K562 (cell line): ENCODE results near the gene PRDX1. TPM values are rescaled to one million over a fixed set of nuclear protein-coding genes. Genes with fewer than 3 reads are reported as not detected.

Source experiments
- CBFA2T2 ChIP-seq: fragments of 450-650 bp; conservative IDR thresholded peaks from 2 replicates; pipeline ENCODE4 v1.6.1; 2017; ENCODE audit warnings: mild to moderate bottlenecking
- ETV6 ChIP-seq, 3 experiments: fragments of 150-350 bp in 1 of 3; sonication (generic) in 1 of 3; formaldehyde crosslinking in 1 of 3; IDR thresholded peaks; 2 replicates each; pipeline versions ENCODE4 v1.6.1 to v1.8.0; 2014 to 2022; ENCODE audit warnings: borderline replicate concordance in 2 of 3, low read depth in 2 of 3, antibody characterized with exemption in 1 of 3, low read length in 1 of 3, mild to moderate bottlenecking in 1 of 3, missing genetic modification reagents in 1 of 3
- HDAC6 ChIP-seq: IDR thresholded peaks from 2 replicates; pipeline ENCODE4 v1.6.1; 2012; ENCODE audit warnings: low read depth, mild to moderate bottlenecking, control low read depth, inconsistent platforms, low read length, moderate library complexity
- HMGXB4 ChIP-seq: sonication (generic); formaldehyde crosslinking; IDR thresholded peaks from 2 replicates; pipeline ENCODE4 v1.8.1; 2023; ENCODE audit warnings: mild to moderate bottlenecking, missing genetic modification reagents
- NCOA6 ChIP-seq: fragments of 450-650 bp; IDR thresholded peaks from 2 replicates; pipeline ENCODE4 v1.6.1; 2017; ENCODE audit warnings: mild to moderate bottlenecking
- NFE2 ChIP-seq: IDR thresholded peaks from 2 replicates; pipeline ENCODE4 v1.6.1; 2014; ENCODE audit warnings: antibody characterized with exemption, low read depth
- PHTF2 ChIP-seq: fragments of 250-450 bp; sonication (Bioruptor Pico); IDR thresholded peaks from 2 replicates; pipeline ENCODE4 v1.5.0; 2021; ENCODE audit warnings: mild to moderate bottlenecking
- SMAD3 ChIP-seq: fragments of 450-650 bp; formaldehyde crosslinking; conservative IDR thresholded peaks from 2 replicates; pipeline ENCODE4 v1.4.0; 2020; ENCODE audit warnings: mild to moderate bottlenecking
- U2AF1 ChIP-seq: fragments of 200-400 bp; formaldehyde crosslinking; optimal IDR thresholded peaks from 2 replicates; pipeline ENCODE3; 2017; ENCODE audit warnings: mild to moderate bottlenecking, low read depth, low read length, moderate library complexity
- ZNF274 ChIP-seq: IDR thresholded peaks from 2 replicates; pipeline ENCODE4 v1.6.1; 2011; ENCODE audit warnings: low read depth, mild to moderate bottlenecking, low read length, moderate library complexity, borderline replicate concordance
- ZNF449 ChIP-seq: fragments of 250-450 bp; sonication (Bioruptor Pico); IDR thresholded peaks from 2 replicates; pipeline ENCODE4 v1.8.0; 2022; ENCODE audit warnings: moderate library complexity, mild to moderate bottlenecking, inconsistent platforms
- ZNF589 ChIP-seq: fragments of 200-800 bp; sonication (Bioruptor generic); IDR thresholded peaks from 2 replicates; pipeline ENCODE4 v1.6.1; 2016; ENCODE audit warnings: low read depth, missing genetic modification characterization, missing compliant biosample characterization
- polyA plus RNA-seq, 8 experiments: library from polyadenylated mRNA; depleted of rRNA in 4 of 8; stranded (reverse) in 5 of 8; unstranded in 3 of 8; fragments of >200 nt; fragmentation: Nextera tagmentation in 2 of 8; fragmentation: Illumina TruSeq in 1 of 8; extraction: Ambion mirVana in 2 of 8; extraction: Trizol in 1 of 8; gene quantifications; 2 replicates each; pipeline versions ENCODE4 v1.2.1 to v1.2.3, GENCODE V29; 2011 to 2014; ENCODE audit warnings: inconsistent platforms in 1 of 8, missing spikeins in 1 of 8
- total RNA-seq, 7 experiments: library from RNA; depleted of rRNA in 6 of 7; stranded (reverse); fragments of >200 nt in 6 of 7; fragmentation: Illumina TruSeq in 2 of 7; extraction: Trizol in 2 of 7; gene quantifications; 2 replicates each; pipeline versions ENCODE4 v1.2.1 to v1.2.3, GENCODE V29; 2011 to 2021; ENCODE audit warnings: low replicate concordance in 1 of 7
- TF ChIP-seq, protein P1 (sequence below): fragments of 450-650 bp; IDR thresholded peaks from 2 replicates; pipeline ENCODE4 v1.6.1; 2018; ENCODE audit not compliant: partially characterized antibody
- TF ChIP-seq, protein P2 (sequence below), 3 experiments: fragments of 200-800 bp in 1 of 3; fragments of 250-450 bp in 1 of 3; fragments of 450-650 bp in 1 of 3; sonication (Bioruptor Pico) in 1 of 3; sonication (Bioruptor generic) in 1 of 3; formaldehyde crosslinking in 1 of 3; IDR thresholded peaks; 2 replicates each; pipeline versions ENCODE4 v1.6.1 to v1.8.0; 2016 to 2022; ENCODE audit warnings: mild to moderate bottlenecking in 2 of 3, missing genetic modification characterization in 2 of 3, missing compliant biosample characterization in 1 of 3, moderate library complexity in 1 of 3

Gene PRDX1
- total and polyA plus RNA-seq, 9 of the 15 experiments (the other 6 are each of a cell fraction or from before 2014, with no cell fraction given) = 748 to 2,388 (median 1,045) TPM

DNA sequence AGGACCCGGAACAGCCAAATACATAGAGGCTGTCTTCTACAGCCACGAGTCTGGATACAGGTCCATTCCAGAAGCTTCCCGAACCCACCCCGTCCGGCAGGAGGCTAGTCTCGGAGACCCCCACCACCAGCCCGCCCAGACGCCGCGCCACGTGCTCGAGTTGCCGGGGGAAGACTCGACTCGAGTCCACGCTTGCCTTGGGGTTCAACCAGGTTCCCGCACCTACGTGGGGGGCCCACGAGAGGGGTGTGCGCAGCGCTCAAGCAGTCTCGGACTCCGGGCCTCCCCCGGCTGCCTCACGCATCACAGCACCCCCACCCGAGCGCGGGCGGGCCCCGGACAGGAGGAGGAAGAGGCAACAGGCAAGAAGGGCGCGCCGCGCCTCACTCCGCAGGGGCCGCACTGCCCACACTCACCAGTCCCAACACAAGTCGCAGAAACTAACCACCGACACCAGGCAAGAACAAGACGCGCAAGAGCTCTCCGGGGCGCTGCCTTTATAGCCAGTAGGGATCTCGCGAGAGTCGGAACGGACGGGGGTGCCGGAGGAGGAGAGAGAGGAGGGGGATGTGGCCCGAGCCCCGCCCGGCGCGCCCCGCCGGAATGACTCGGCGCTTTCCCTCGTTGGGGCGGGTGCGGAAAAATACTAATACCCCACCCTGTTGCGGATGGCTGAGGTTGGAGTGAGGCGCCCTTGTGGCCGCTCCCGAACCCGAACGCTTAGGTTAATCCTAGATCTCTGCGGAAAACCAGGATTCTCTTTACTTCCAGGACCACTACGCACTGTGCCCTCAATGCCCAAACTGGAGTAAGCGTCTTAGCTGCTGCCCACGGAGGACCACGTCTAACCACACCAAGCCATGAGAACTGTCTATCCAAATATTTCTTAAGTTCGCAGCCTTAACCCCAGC is at the start of gene PRDX1 (continued):
- TF ChIP-seq, protein P1, sequence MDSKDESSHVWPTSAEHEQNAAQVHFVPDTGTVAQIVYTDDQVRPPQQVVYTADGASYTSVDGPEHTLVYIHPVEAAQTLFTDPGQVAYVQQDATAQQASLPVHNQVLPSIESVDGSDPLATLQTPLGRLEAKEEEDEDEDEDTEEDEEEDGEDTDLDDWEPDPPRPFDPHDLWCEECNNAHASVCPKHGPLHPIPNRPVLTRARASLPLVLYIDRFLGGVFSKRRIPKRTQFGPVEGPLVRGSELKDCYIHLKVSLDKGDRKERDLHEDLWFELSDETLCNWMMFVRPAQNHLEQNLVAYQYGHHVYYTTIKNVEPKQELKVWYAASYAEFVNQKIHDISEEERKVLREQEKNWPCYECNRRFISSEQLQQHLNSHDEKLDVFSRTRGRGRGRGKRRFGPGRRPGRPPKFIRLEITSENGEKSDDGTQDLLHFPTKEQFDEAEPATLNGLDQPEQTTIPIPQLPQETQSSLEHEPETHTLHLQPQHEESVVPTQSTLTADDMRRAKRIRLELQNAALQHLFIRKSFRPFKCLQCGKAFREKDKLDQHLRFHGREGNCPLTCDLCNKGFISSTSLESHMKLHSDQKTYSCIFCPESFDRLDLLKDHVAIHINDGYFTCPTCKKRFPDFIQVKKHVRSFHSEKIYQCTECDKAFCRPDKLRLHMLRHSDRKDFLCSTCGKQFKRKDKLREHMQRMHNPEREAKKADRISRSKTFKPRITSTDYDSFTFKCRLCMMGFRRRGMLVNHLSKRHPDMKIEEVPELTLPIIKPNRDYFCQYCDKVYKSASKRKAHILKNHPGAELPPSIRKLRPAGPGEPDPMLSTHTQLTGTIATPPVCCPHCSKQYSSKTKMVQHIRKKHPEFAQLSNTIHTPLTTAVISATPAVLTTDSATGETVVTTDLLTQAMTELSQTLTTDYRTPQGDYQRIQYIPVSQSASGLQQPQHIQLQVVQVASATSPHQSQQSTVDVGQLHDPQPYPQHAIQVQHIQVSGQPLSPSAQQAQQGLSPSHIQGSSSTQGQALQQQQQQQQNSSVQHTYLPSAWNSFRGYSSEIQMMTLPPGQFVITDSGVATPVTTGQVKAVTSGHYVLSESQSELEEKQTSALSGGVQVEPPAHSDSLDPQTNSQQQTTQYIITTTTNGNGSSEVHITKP = peak; percentile 33
- TF ChIP-seq HMGXB4 (CRISPR knock-in tag) (peak; percentile 93), U2AF1 (peak; percentile 100), HDAC6 (no peak; the same call in 1 of the 2 replicates), CBFA2T2 (no peak), SMAD3 (CRISPR knock-in tag) (0 out of 2 replicates have a peak, but pooled peaks have one; percentile 53), ZNF449 (CRISPR knock-in tag) (no peak), NFE2 (peak; percentile 100), PHTF2 (peak; percentile 55; the same call in 1 of the 2 replicates), ZNF274 (peak; percentile 58; the same call in 1 of the 2 replicates), NCOA6 (peak; percentile 20; the same call in 1 of the 2 replicates), ZNF589 (no peak), ETV6 (IDR thresholded peaks at IDR 0.05; ENCODE audit: borderline replicate concordance in 1 of 2, low read depth in 2 of 2, low read length in 1 of 2) (peak; percentile 49 to 57; a peak in 1 of 4 replicates), ETV6 (CRISPR knock-in tag; IDR thresholded peaks at IDR 0.05; ENCODE audit: borderline replicate concordance) (no peak)
- TF ChIP-seq, protein P2, sequence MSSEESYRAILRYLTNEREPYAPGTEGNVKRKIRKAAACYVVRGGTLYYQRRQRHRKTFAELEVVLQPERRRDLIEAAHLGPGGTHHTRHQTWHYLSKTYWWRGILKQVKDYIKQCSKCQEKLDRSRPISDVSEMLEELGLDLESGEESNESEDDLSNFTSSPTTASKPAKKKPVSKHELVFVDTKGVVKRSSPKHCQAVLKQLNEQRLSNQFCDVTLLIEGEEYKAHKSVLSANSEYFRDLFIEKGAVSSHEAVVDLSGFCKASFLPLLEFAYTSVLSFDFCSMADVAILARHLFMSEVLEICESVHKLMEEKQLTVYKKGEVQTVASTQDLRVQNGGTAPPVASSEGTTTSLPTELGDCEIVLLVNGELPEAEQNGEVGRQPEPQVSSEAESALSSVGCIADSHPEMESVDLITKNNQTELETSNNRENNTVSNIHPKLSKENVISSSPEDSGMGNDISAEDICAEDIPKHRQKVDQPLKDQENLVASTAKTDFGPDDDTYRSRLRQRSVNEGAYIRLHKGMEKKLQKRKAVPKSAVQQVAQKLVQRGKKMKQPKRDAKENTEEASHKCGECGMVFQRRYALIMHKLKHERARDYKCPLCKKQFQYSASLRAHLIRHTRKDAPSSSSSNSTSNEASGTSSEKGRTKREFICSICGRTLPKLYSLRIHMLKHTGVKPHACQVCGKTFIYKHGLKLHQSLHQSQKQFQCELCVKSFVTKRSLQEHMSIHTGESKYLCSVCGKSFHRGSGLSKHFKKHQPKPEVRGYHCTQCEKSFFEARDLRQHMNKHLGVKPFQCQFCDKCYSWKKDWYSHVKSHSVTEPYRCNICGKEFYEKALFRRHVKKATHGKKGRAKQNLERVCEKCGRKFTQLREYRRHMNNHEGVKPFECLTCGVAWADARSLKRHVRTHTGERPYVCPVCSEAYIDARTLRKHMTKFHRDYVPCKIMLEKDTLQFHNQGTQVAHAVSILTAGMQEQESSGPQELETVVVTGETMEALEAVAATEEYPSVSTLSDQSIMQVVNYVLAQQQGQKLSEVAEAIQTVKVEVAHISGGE (CRISPR knock-in tag; IDR thresholded peaks at IDR 0.05) = peak in 2 of 3 experiments; percentile 5 to 64; a peak in 1 of 6 replicates
